D721Med (cell line): ENCODE results near the gene TBX15.

ENCODE experiments used
- DNase-seq: peaks from one replicate; pipeline ENCODE4 v3.0.0; 2011; ENCODE audit warnings: low spot score; ENCODE audit not compliant: insufficient read length
- FAIRE-seq: peaks from 2 replicates; lab custom pipeline; 2011; peaks lifted over from hg19 to GRCh38; lab: Jason Lieb, UNC
- TF ChIP-seq, protein P1 (sequence below): IDR thresholded peaks from 2 replicates; pipeline ENCODE4 v1.5.1; 2012; ENCODE audit warnings: mild to moderate bottlenecking, control low read depth; ENCODE audit not compliant: insufficient read depth; ENCODE audit errors: missing control alignments

The TBX15 gene

GRCh38 chr1:118866330-118866729, 121.8 kb downstream of the TBX15 start:
- DNase-seq = no peak
- TF ChIP-seq, protein P1, sequence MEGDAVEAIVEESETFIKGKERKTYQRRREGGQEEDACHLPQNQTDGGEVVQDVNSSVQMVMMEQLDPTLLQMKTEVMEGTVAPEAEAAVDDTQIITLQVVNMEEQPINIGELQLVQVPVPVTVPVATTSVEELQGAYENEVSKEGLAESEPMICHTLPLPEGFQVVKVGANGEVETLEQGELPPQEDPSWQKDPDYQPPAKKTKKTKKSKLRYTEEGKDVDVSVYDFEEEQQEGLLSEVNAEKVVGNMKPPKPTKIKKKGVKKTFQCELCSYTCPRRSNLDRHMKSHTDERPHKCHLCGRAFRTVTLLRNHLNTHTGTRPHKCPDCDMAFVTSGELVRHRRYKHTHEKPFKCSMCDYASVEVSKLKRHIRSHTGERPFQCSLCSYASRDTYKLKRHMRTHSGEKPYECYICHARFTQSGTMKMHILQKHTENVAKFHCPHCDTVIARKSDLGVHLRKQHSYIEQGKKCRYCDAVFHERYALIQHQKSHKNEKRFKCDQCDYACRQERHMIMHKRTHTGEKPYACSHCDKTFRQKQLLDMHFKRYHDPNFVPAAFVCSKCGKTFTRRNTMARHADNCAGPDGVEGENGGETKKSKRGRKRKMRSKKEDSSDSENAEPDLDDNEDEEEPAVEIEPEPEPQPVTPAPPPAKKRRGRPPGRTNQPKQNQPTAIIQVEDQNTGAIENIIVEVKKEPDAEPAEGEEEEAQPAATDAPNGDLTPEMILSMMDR = no peak
- no peak for FAIRE-seq

- DNase-seq (no peak), FAIRE-seq (no peak)
These were observed 124.5 kb downstream of the TBX15 start for GRCh38 chr1:118863688-118864087.

GRCh38 chr1:118862755-118863154, 125.4 kb downstream of the TBX15 start:
- TF ChIP-seq, protein P1 = no peak
- DNase-seq (no peak), FAIRE-seq (no peak)

More at GRCh38 chr1:118863688-118864087, 124.5 kb downstream of the TBX15 start:
- TF ChIP-seq, protein P1 = no peak

- FAIRE-seq (no peak), DNase-seq (no peak)
- TF ChIP-seq, protein P1 = no peak
These were observed 126.9 kb downstream of the TBX15 start for GRCh38 chr1:118861216-118861615.

DNA sequence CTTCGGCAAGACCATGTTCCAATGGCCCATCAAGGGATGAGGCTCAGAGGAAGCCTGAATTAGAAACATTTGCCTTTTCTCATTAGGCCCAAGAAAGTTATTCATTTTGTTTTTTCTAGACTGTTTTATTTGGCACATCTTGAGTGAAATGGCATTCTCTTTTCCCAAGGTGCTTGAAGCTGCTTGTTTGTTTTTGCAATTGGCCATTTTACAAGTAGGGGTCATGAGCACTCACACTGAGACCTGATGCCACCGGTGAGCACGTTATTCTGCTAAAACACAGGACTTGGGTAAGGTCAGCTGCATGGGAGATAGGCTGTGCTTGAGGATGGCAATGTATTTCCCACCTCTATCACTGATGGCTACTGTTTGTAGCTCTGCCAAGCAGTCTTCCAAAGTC, 128.1 kb downstream of the TBX15 start:
- FAIRE-seq (no peak), DNase-seq (no peak)
- TF ChIP-seq, protein P1 = no peak

- no peak for FAIRE-seq
- TF ChIP-seq, protein P1 = no peak
These were observed 141.7 kb downstream of the TBX15 start for GRCh38 chr1:118846443-118846842.

DNA sequence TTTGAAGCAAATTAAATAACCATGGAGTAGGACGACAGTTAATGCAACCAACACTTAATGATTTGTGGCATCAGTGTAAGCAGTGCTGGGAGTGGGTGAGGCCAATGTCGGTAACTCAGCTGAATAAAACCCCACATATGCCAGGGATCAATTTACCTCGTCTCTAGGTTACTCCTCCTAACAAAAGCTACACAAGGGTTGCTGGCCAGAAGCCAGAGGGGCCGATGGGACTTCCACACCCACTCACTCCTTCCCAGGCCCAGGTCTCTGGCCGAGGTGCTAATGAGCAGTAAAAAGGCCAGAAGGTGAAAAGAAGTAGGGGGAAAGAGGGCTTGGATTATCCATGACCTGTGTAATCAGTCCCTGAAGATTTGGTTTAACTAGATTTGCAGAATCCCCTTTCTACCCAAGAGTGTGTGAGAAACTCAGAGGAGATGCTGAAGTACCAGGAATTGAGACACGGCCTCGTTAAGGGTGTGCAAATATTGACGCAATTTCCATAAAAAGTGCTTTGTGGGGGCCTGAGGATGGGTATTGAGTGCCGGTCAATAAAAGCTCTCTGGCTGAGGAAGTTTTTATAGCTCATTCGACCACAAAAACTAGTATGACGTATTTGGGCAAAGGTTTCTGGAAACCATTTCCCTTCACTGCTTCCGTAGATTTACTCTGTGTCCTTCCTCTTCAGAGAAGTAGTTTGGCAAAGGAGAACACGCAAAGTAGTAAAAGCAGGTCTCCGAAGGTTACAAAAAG, 145.5 kb downstream of the TBX15 start:
- TF ChIP-seq, protein P1 = no peak
- no peak for FAIRE-seq

More at GRCh38 chr1:118846443-118846842, 141.7 kb downstream of the TBX15 start:
- no peak for DNase-seq

More for the DNA sequence above, 145.5 kb downstream of the TBX15 start:
- DNase-seq = no peak
